Activated B cell treated with CpG ODN at 0.5 μM for 24 hours (primary cell): ENCODE results near the gene ALKBH5. TPM values are rescaled to one million over a fixed set of nuclear protein-coding genes. Genes with fewer than 3 reads are reported as not detected.

ENCODE experiments used
- ATAC-seq: fragments of 200-7000 bp; cut with Tn5 transposase; one replicate; pipeline ENCODE4 v1.10.0; 2021; ENCODE audit warnings: low read depth, mild to moderate bottlenecking, moderate library complexity
- CTCF ChIA-PET: fragments of 350-600 bp; sonication (Branson Sonifier 250); formaldehyde crosslinking; loops from one replicate; lab custom pipeline; 2021; ENCODE audit warnings: antibody characterized with exemption; lab: Charles Lee
- POLR2A ChIA-PET: fragments of 350-600 bp; sonication (Branson Sonifier 250); formaldehyde crosslinking; loops from one replicate; lab custom pipeline; 2021; ENCODE audit warnings: antibody characterized with exemption; lab: Charles Lee
- DNase-seq: peaks from one replicate; pipeline ENCODE4 v3.0.0; 2022
- H3K27ac Mint-ChIP-seq: one replicate; pipeline ENCODE4 v1.8.0; 2020; ENCODE audit warnings: mixed read lengths
- H3K27me3 Mint-ChIP-seq: one replicate; pipeline ENCODE4 v1.8.0; 2021; ENCODE audit warnings: mixed read lengths
- H3K36me3 Mint-ChIP-seq: one replicate; pipeline ENCODE4 v1.8.0; 2021; ENCODE audit warnings: low read depth, mixed read lengths
- H3K4me1 Mint-ChIP-seq: one replicate; pipeline ENCODE4 v1.8.0; 2021; ENCODE audit warnings: mixed read lengths
- H3K4me3 Mint-ChIP-seq: one replicate; pipeline ENCODE4 v1.8.0; 2020; ENCODE audit warnings: mild to moderate bottlenecking, mixed read lengths
- H3K9me3 Mint-ChIP-seq: one replicate; pipeline ENCODE4 v1.8.0; 2020; ENCODE audit warnings: mixed read lengths
- intact Hi-C: fragments of 100-400 bp; cut with micrococcal nuclease; formaldehyde crosslinking; loops from one replicate; pipeline ENCODE4 v1.15.1; 2024
- total RNA-seq: library from RNA; stranded (reverse); gene quantifications from 2 replicates; pipeline ENCODE4 v1.2.3, GENCODE V29; 2022
- TF ChIP-seq, protein P1 (sequence below): fragments of 200-600 bp; IDR thresholded peaks from one replicate; pipeline ENCODE4 v1.8.0; 2022; ENCODE audit warnings: antibody characterized with exemption, mild to moderate bottlenecking

Gene ALKBH5
- total RNA-seq, 1 donor from 2014 or later: 74.6 TPM

GRCh38 chr17:18172531-18173278 is 10.9 kb upstream of the ALKBH5 start:
- Mint-ChIP-seq H3K4me3 (no peak overlapping the region), H3K27ac (no peak overlapping the region), H3K27me3 (peaks cover 1% of the 10 kb centered on the region), H3K9me3 (no peaks in the 10 kb centered on the region), H3K4me1 (peaks cover 5% of the 10 kb centered on the region), H3K36me3 (no peaks in the 10 kb centered on the region)
- DNase-seq (no peak), ATAC-seq (no peak)
- ChIA-PET CTCF (no interaction called here), POLR2A (no interaction called here)
- intact Hi-C loops: no loop called here
- TF ChIP-seq, protein P1, sequence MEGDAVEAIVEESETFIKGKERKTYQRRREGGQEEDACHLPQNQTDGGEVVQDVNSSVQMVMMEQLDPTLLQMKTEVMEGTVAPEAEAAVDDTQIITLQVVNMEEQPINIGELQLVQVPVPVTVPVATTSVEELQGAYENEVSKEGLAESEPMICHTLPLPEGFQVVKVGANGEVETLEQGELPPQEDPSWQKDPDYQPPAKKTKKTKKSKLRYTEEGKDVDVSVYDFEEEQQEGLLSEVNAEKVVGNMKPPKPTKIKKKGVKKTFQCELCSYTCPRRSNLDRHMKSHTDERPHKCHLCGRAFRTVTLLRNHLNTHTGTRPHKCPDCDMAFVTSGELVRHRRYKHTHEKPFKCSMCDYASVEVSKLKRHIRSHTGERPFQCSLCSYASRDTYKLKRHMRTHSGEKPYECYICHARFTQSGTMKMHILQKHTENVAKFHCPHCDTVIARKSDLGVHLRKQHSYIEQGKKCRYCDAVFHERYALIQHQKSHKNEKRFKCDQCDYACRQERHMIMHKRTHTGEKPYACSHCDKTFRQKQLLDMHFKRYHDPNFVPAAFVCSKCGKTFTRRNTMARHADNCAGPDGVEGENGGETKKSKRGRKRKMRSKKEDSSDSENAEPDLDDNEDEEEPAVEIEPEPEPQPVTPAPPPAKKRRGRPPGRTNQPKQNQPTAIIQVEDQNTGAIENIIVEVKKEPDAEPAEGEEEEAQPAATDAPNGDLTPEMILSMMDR: no peak

GRCh38 chr17:18173740-18174139 is 9.9 kb upstream of the ALKBH5 start:
- CTCF ChIA-PET: no interaction called here
- POLR2A ChIA-PET: no interaction called here

DNA sequence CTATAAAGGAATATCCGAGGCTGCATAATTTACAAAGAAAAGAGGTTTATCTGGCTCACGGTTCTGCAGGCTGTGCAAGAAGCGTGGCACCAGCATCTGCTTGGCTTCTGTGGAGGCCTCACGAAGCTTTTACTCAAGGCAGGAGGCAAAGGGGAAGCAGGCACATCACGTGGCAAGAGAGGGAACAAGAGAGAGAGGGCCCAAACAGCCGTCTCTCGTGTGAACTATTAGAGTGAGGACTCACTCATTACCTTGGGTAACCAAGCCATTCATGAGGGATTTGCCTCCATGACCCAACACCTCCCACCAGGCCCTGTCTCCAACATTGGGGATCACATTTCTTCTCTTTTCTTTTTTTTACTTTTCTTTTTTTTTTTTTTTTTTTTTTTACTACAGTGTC is 7.5 kb upstream of the ALKBH5 start:
- Mint-ChIP-seq H3K36me3 (no peaks in the 10 kb centered on the region), H3K27ac (peak overlapping the region; percentile 36), H3K27me3 (no peaks in the 10 kb centered on the region), H3K4me1 (peaks cover 5% of the 10 kb centered on the region), H3K4me3 (no peak overlapping the region), H3K9me3 (no peaks in the 10 kb centered on the region)
- DNase-seq (no peak), ATAC-seq (peak; percentile 65)
- CTCF ChIA-PET: interaction anchor here (1.2 kb wide), 1 partner anchor 10 kb away, joined by 4 read pairs; no protein-coding TSS in a partner anchor
- TF ChIP-seq, protein P1: no peak
- intact Hi-C loops: no loop called here
- POLR2A ChIA-PET: interaction anchor here (1.1 kb wide), 1 partner anchor 8 kb away, joined by 8 read pairs; the partner anchor contains the start of gene ALKBH5

More at GRCh38 chr17:18173740-18174139, 9.9 kb upstream of the ALKBH5 start:
- H3K9me3 Mint-ChIP-seq: no peaks in the 10 kb centered on the region
- H3K27ac Mint-ChIP-seq: no peak overlapping the region
- TF ChIP-seq, protein P1: no peak
- peaks cover 5% of the 10 kb centered on the region for H3K4me1 Mint-ChIP-seq
- DNase-seq (no peak), ATAC-seq (no peak)
- no peaks in the 10 kb centered on the region for H3K36me3 Mint-ChIP-seq
- peaks cover 1% of the 10 kb centered on the region for H3K27me3 Mint-ChIP-seq
- intact Hi-C loops: no loop called here
- H3K4me3 Mint-ChIP-seq: no peak overlapping the region

DNA sequence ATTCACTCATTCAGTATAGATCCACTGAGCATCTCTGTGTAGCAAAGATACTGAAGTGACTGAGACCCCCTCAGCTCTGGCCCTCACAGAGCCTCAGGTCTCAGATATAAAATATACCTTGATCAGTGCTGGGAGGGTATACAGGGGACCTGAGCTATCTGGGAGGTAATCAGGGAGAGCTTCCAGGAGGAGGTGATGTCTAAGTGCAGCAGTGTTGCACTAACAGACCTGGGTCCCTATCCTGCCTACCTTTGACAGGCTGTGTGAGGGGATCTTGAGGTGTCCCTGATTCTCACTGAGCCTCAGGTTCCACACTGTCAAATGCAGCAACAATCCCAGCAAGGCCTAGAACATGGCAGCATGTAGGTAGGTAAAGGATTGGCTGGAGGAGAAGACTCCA is 6.5 kb upstream of the ALKBH5 start:
- Mint-ChIP-seq H3K4me3 (no peak overlapping the region), H3K27ac (no peak overlapping the region), H3K27me3 (no peaks in the 10 kb centered on the region), H3K4me1 (peaks cover 8% of the 10 kb centered on the region), H3K9me3 (no peaks in the 10 kb centered on the region), H3K36me3 (no peaks in the 10 kb centered on the region)
- ATAC-seq: no peak
- TF ChIP-seq, protein P1: no peak
- intact Hi-C loops: no loop called here
- DNase-seq: no peak
- ChIA-PET POLR2A (interaction anchor here (1.5 kb wide), 1 partner anchor 19 kb away, joined by 6 read pairs; no protein-coding TSS in a partner anchor), CTCF (no interaction called here)

DNA sequence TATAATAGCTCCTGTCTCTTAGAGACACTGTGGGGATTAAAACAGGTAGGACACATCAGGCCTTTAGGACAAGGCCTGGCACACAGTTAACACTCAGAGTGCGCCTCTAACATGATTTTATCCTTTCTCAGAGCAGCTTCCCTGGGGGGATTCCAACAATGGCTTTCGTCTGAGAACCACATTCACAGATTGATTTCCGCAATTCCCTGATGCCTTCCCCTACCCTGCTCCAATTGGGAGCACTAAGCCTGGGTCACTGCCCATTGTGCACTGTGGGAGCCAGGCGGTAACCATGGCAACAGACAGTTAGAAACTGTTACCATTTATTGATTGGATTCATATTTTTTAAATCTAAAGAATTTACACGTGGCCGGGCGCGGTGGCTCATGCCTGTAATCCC is 5.9 kb upstream of the ALKBH5 start:
- H3K27ac Mint-ChIP-seq: no peak overlapping the region
- DNase-seq (no peak), ATAC-seq (no peak)
- intact Hi-C loops: no loop called here
- H3K27me3 Mint-ChIP-seq: no peaks in the 10 kb centered on the region
- no peak overlapping the region for H3K4me3 Mint-ChIP-seq
- H3K36me3 Mint-ChIP-seq: no peaks in the 10 kb centered on the region
- TF ChIP-seq, protein P1: no peak
- H3K4me1 Mint-ChIP-seq: peaks cover 10% of the 10 kb centered on the region
- H3K9me3 Mint-ChIP-seq: no peaks in the 10 kb centered on the region
- POLR2A ChIA-PET: interaction anchor here (1.5 kb wide), 1 partner anchor 20 kb away, joined by 6 read pairs; no protein-coding TSS in a partner anchor
- CTCF ChIA-PET: no interaction called here
